IMR-90 (cell line): Measurements from ENCODE around the gene UBE2E2. TPM values are rescaled to one million over a fixed set of nuclear protein-coding genes. Genes with fewer than 3 reads are reported as not detected.

ENCODE experiments used
- ATAC-seq: fragments of 200-7000 bp; cut with Tn5 transposase; 2 replicates; pipeline ENCODE4 v1.9.1; 2020; ENCODE audit warnings: low read depth, mild to moderate bottlenecking, moderate library complexity
- BruUV-seq: library from RNA; stranded (reverse); fragments of 400-500 nt; replicated peaks from 2 replicates; lab custom pipeline; 2021; lab: Mats Ljungman, UMichigan
- CTCF ChIA-PET: fragments of 300-600 bp; formaldehyde crosslinking; extraction: SDS; loops from one replicate; lab custom pipeline; 2021; ENCODE audit warnings: antibody characterized with exemption; lab: Yijun Ruan, JAX
- POLR2A ChIA-PET: fragments of 300-600 bp; sonication (Branson Sonifier 250); formaldehyde crosslinking; loops from one replicate; lab custom pipeline; 2022; ENCODE audit warnings: antibody characterized with exemption; ENCODE audit not compliant: unreplicated experiment; lab: Charles Lee
- DNase-seq: peaks from one replicate; pipeline ENCODE4 v3.0.0; 2013
- H2AFZ ChIP-seq: replicated peaks from 2 replicates; pipeline ENCODE3; 2013; ENCODE audit warnings: low read length, mild to moderate bottlenecking; ENCODE audit not compliant: poor library complexity
- H2AK5ac ChIP-seq: 2 replicates; pipeline ENCODE4 v1.6.1; 2013; ENCODE audit warnings: low read depth, low read length, inconsistent platforms
- H2AK9ac ChIP-seq: replicated peaks from 2 replicates; pipeline ENCODE3; 2013; ENCODE audit warnings: mild to moderate bottlenecking, low read depth, low read length, moderate library complexity; ENCODE audit not compliant: poor library complexity
- H2BK120ac ChIP-seq: 2 replicates; pipeline ENCODE4 v1.6.1; 2013; ENCODE audit warnings: low read depth, low read length, inconsistent platforms
- H2BK15ac ChIP-seq: 3 replicates; pipeline ENCODE4 v1.6.1; 2013; ENCODE audit warnings: low read depth, low read length, inconsistent platforms
- H2BK20ac ChIP-seq: 2 replicates; pipeline ENCODE4 v1.6.1; 2013; ENCODE audit warnings: low read depth, mild to moderate bottlenecking, inconsistent platforms, low read length, moderate library complexity
- H2BK5ac ChIP-seq: 2 replicates; pipeline ENCODE4 v1.6.1; 2013; ENCODE audit warnings: mild to moderate bottlenecking, low read depth, low read length, inconsistent platforms; ENCODE audit not compliant: poor library complexity, severe bottlenecking
- H3K14ac ChIP-seq: replicated peaks from 2 replicates; pipeline ENCODE4 v1.6.1; 2013; ENCODE audit warnings: low read depth, low read length, inconsistent platforms
- H3K18ac ChIP-seq: 2 replicates; pipeline ENCODE4 v1.6.1; 2013; ENCODE audit warnings: low read depth, low read length, control low read depth
- H3K23ac ChIP-seq: 2 replicates; pipeline ENCODE4 v1.6.1; 2013; ENCODE audit warnings: low read depth, low read length, inconsistent platforms
- H3K27ac ChIP-seq: 2 replicates; pipeline ENCODE4 v1.5.1; 2013; ENCODE audit warnings: mild to moderate bottlenecking, control low read depth, low read length; ENCODE audit not compliant: insufficient read depth
- H3K27me3 ChIP-seq: 2 replicates; pipeline ENCODE4 v1.6.1; 2013; ENCODE audit warnings: low read length; ENCODE audit not compliant: control insufficient read depth, insufficient read depth
- H3K36me3 ChIP-seq: 2 replicates; pipeline ENCODE4 v1.6.1; 2013; ENCODE audit warnings: low read length, mixed read lengths; ENCODE audit not compliant: control insufficient read depth, insufficient read depth
- H3K4ac ChIP-seq: 2 replicates; pipeline ENCODE4 v1.6.1; 2013; ENCODE audit warnings: low read depth, low read length, inconsistent platforms
- H3K4me1 ChIP-seq: 2 replicates; pipeline ENCODE4 v1.6.1; 2013; ENCODE audit warnings: low read length, mixed read lengths; ENCODE audit not compliant: control insufficient read depth, insufficient read depth
- H3K4me2 ChIP-seq: 2 replicates; pipeline ENCODE4 v1.6.1; 2013; ENCODE audit warnings: low read depth, mild to moderate bottlenecking, control low read depth, low read length, moderate library complexity
- H3K4me3 ChIP-seq: 2 replicates; pipeline ENCODE4 v1.5.1; 2013; ENCODE audit warnings: low read depth, mild to moderate bottlenecking, control low read depth, low read length, moderate library complexity; ENCODE audit not compliant: insufficient read depth
- H3K56ac ChIP-seq: 2 replicates; pipeline ENCODE4 v1.6.1; 2013; ENCODE audit warnings: low read length, inconsistent platforms; ENCODE audit not compliant: insufficient read depth; ENCODE audit errors: extremely low read depth
- H3K79me1 ChIP-seq, 2 experiments: 2 replicates each; pipeline ENCODE4 v1.6.1; 2013; ENCODE audit warnings: low read length in 2 of 2, inconsistent platforms in 1 of 2, low read depth in 1 of 2
- H3K9ac ChIP-seq: 2 replicates; pipeline ENCODE4 v1.6.1; 2013; ENCODE audit warnings: low read depth, low read length, control low read depth
- H3K9me1 ChIP-seq: 2 replicates; pipeline ENCODE4 v1.6.1; 2013; ENCODE audit warnings: low read length, inconsistent platforms; ENCODE audit not compliant: insufficient read depth
- H3K9me3 ChIP-seq: 2 replicates; pipeline ENCODE4 v1.6.1; 2013; ENCODE audit warnings: low read length; ENCODE audit not compliant: control insufficient read depth, insufficient read depth
- H4K20me1 ChIP-seq: 2 replicates; pipeline ENCODE4 v1.6.1; 2013; ENCODE audit warnings: low read length, inconsistent platforms; ENCODE audit not compliant: insufficient read depth
- H4K5ac ChIP-seq: 2 replicates; pipeline ENCODE4 v1.6.1; 2013; ENCODE audit warnings: mild to moderate bottlenecking, low read depth, low read length, control low read depth
- H4K8ac ChIP-seq, 2 experiments: 2 replicates each; pipeline ENCODE4 v1.6.1; 2013; ENCODE audit warnings: low read depth in 2 of 2, low read length in 2 of 2, control low read depth in 1 of 2, inconsistent platforms in 1 of 2
- H4K91ac ChIP-seq: 2 replicates; pipeline ENCODE4 v1.6.1; 2013; ENCODE audit warnings: low read depth, low read length, inconsistent platforms; ENCODE audit not compliant: insufficient read depth
- BHLHE40 ChIP-seq: fragments of 150-350 bp; IDR thresholded peaks from 2 replicates; pipeline ENCODE4 v1.6.1; 2016; ENCODE audit warnings: mild to moderate bottlenecking, low read depth, low read length
- CEBPB ChIP-seq: IDR thresholded peaks from 2 replicates; pipeline ENCODE4 v1.6.1; 2012; ENCODE audit warnings: low read depth, low read length, improper control_type of control experiment
- CHD1 ChIP-seq: IDR thresholded peaks from 2 replicates; pipeline ENCODE4 v1.6.1; 2012; ENCODE audit warnings: low read depth, low read length, improper control_type of control experiment
- CTCF ChIP-seq: conservative IDR thresholded peaks from 2 replicates; pipeline ENCODE4 v1.5.1; 2012; ENCODE audit warnings: mild to moderate bottlenecking, low read depth, low read length, improper control_type of control experiment
- ELK1 ChIP-seq: fragments of 150-350 bp; IDR thresholded peaks from 2 replicates; pipeline ENCODE4 v1.6.1; 2016; ENCODE audit warnings: low read depth, mild to moderate bottlenecking, low read length, moderate library complexity, borderline replicate concordance
- MAFK ChIP-seq: IDR thresholded peaks from 2 replicates; pipeline ENCODE4 v1.6.1; 2012; ENCODE audit warnings: low read depth, low read length, improper control_type of control experiment
- MAZ ChIP-seq: IDR thresholded peaks from 2 replicates; pipeline ENCODE4 v1.6.1; 2012; ENCODE audit warnings: low read depth, mild to moderate bottlenecking, low read length, improper control_type of control experiment, moderate library complexity, borderline replicate concordance
- MXI1 ChIP-seq: IDR thresholded peaks from 2 replicates; pipeline ENCODE4 v1.6.1; 2012; ENCODE audit warnings: low read depth, mild to moderate bottlenecking, low read length, moderate library complexity, borderline replicate concordance
- NFE2L2 ChIP-seq: fragments of 150-350 bp; IDR thresholded peaks from 2 replicates; pipeline ENCODE4 v1.6.1; 2016; ENCODE audit warnings: low read depth, mild to moderate bottlenecking, low read length
- POLR2A ChIP-seq: IDR thresholded peaks from 2 replicates; pipeline ENCODE4 v1.6.1; 2012; ENCODE audit warnings: mild to moderate bottlenecking, low read depth, low read length
- RAD21 ChIP-seq: IDR thresholded peaks from 2 replicates; pipeline ENCODE4 v1.6.1; 2012; ENCODE audit warnings: low read length, improper control_type of control experiment
- RCOR1 ChIP-seq: IDR thresholded peaks from 2 replicates; pipeline ENCODE4 v1.6.1; 2012; ENCODE audit warnings: mild to moderate bottlenecking, low read length, improper control_type of control experiment; ENCODE audit not compliant: insufficient replicate concordance
- RFX5 ChIP-seq: IDR thresholded peaks from 2 replicates; pipeline ENCODE4 v1.8.0; 2012; ENCODE audit warnings: low read depth, mild to moderate bottlenecking, low read length, moderate library complexity
- SMC3 ChIP-seq: fragments of 150-350 bp; IDR thresholded peaks from 2 replicates; pipeline ENCODE4 v1.6.1; 2016; ENCODE audit warnings: low read depth, mild to moderate bottlenecking, antibody characterized with exemption, low read length, moderate library complexity
- USF2 ChIP-seq: fragments of 150-350 bp; IDR thresholded peaks from 2 replicates; pipeline ENCODE4 v1.6.1; 2017; ENCODE audit warnings: mild to moderate bottlenecking, antibody characterized with exemption, low read length, low read depth
- WGBS, 2 experiments: methylation state at CpG; one replicate each; pipeline versions ENCODE4 v1.1.5 to v1.1.7; 2013; ENCODE audit warnings: missing lambda C conversion rate in 2 of 2; ENCODE audit not compliant: insufficient read length in 1 of 2; ENCODE audit errors: extremely low coverage in 2 of 2; 5-methylcytosine and 5-hydroxymethylcytosine counted together
- dilution Hi-C: fragments of 300-500 bp; cut with HindIII; formaldehyde crosslinking; loops from one replicate; pipeline ENCODE4 v1.14.3; 2018; ENCODE audit warnings: low sequenced_read_pairs; ENCODE audit not compliant: unreplicated experiment
- in situ Hi-C: fragments of 300-500 bp; cut with MboI; formaldehyde crosslinking; loops from 3 replicates; pipeline ENCODE4 v1.14.3; 2019; ENCODE audit warnings: low sequenced_read_pairs, inconsistent platforms, mixed read lengths
- intact Hi-C: fragments of 100-400 bp; cut with micrococcal nuclease; formaldehyde crosslinking; loops from 2 replicates; pipeline ENCODE4 v1.10.0; 2022
- polyA plus RNA-seq, 3 experiments: library from polyadenylated mRNA; depleted of rRNA; stranded (reverse); fragments of >200 nt; gene quantifications; 2 replicates each; pipeline ENCODE4 v1.2.3, GENCODE V29; 2012; ENCODE audit warnings: low replicate concordance in 1 of 3
- total RNA-seq: library from RNA; depleted of rRNA; stranded (reverse); fragments of >200 nt; gene quantifications from 2 replicates; pipeline ENCODE4 v1.2.3, GENCODE V29; 2012

UBE2E2 gene
- total and polyA plus RNA-seq, 2 of the 4 experiments (the other 2 are of a cell fraction) = 18.6 to 32.7 TPM

- Histone ChIP-seq H3K4me1 (0 out of 2 replicates have a peak, but pooled peaks cover 3% of the 10 kb centered on the region), H3K4me3 (no peak overlapping the region), H4K20me1 (no peaks in the 10 kb centered on the region; the same call in 1 of the 2 replicates), H3K14ac (no peak overlapping the region), H3K27ac (no peak overlapping the region), H3K4ac (no peak overlapping the region), H2BK20ac (no peak overlapping the region), H2AK5ac (no peak overlapping the region), H4K5ac (no peak overlapping the region), H4K8ac (no peak overlapping the region), H3K9me1 (no peaks in the 10 kb centered on the region; the same call in 1 of the 2 replicates), H4K91ac (no peak overlapping the region), H2AK9ac (no peak overlapping the region), H3K79me1 (peaks cover 9 to 24% of the 10 kb centered on the region in 2 experiments; a peak in 2 of 4 replicates), H3K56ac (no peak overlapping the region), H3K27me3 (no peaks in the 10 kb centered on the region), H3K9me3 (no peaks in the 10 kb centered on the region), H2BK5ac (no peak overlapping the region), H3K36me3 (no peaks in the 10 kb centered on the region), H3K9ac (no peak overlapping the region), H2BK15ac (no peak overlapping the region), H3K18ac (no peak overlapping the region), H3K4me2 (no peak overlapping the region), H3K23ac (no peak overlapping the region), H2AFZ (no peak overlapping the region), H2BK120ac (no peak overlapping the region)
- in situ Hi-C loops = no loop called here
- ChIA-PET POLR2A (no interaction called here), CTCF (no interaction called here)
- ATAC-seq (no peak), DNase-seq (no peak)
- WGBS, 2 experiments = no CpG with 5 or more reads among the region's 4 CpGs
- intact Hi-C loops = no loop called here
- no TSS peak for BruUV-seq
- dilution Hi-C loops = no loop called here
- TF ChIP-seq MXI1 = no peak
- no peak for TF ChIP-seq CTCF
- TF ChIP-seq SMC3 = no peak
- no peak for TF ChIP-seq CHD1
- TF ChIP-seq RFX5 = no peak
- no peak for TF ChIP-seq POLR2A
- TF ChIP-seq RCOR1 = no peak
- no peak for TF ChIP-seq MAFK
- TF ChIP-seq USF2 = no peak
- TF ChIP-seq BHLHE40 = no peak
- no peak for TF ChIP-seq RAD21
- TF ChIP-seq NFE2L2 = no peak
- TF ChIP-seq ELK1 = no peak
- no peak for TF ChIP-seq CEBPB
- TF ChIP-seq MAZ = no peak
Measured at GRCh38 chr3:23239211-23240068, 36.3 kb downstream of the UBE2E2 start.
